H1 (cell line): ENCODE data around the gene PRKAG1. TPM values are rescaled to one million over a fixed set of nuclear protein-coding genes. Genes with fewer than 3 reads are reported as not detected.

ENCODE experiments used
- CTCF ChIA-PET: fragments of 300-600 bp; sonication (Branson Sonifier 250); formaldehyde crosslinking; loops from one replicate; lab custom pipeline; 2021; ENCODE audit not compliant: partially characterized antibody; lab: Charles Lee
- POLR2A ChIA-PET: fragments of 300-600 bp; sonication (Branson Sonifier 250); formaldehyde crosslinking; loops from one replicate; lab custom pipeline; 2021; ENCODE audit warnings: inconsistent platforms; ENCODE audit not compliant: partially characterized antibody; lab: Charles Lee
- DNase-seq, 2 experiments: peaks; one replicate each; pipeline versions ENCODE4 v3.0.0 to v3.0.0-alpha.2; 2010 to 2022; ENCODE audit warnings: low spot score in 2 of 2, low read depth in 1 of 2, mixed read lengths in 1 of 2
- FAIRE-seq: peaks from 2 replicates; lab custom pipeline; 2011; peaks lifted over from hg19 to GRCh38; lab: Jason Lieb, UNC
- H2AFZ ChIP-seq: 2 replicates; pipeline ENCODE4 v1.8.1; 2012; ENCODE audit warnings: low read length, inconsistent platforms
- H2AK5ac ChIP-seq: 2 replicates; pipeline ENCODE4 v1.6.1; 2013; ENCODE audit warnings: low read depth, low read length
- H2BK120ac ChIP-seq: replicated peaks from 2 replicates; pipeline ENCODE3; 2013; ENCODE audit warnings: low read depth, low read length, inconsistent platforms
- H2BK12ac ChIP-seq: 2 replicates; pipeline ENCODE4 v1.6.1; 2013; ENCODE audit warnings: low read depth, low read length
- H2BK15ac ChIP-seq: 2 replicates; pipeline ENCODE4 v1.6.1; 2013; ENCODE audit warnings: low read length
- H2BK20ac ChIP-seq: 2 replicates; pipeline ENCODE4 v1.6.1; 2013; ENCODE audit warnings: low read length
- H2BK5ac ChIP-seq: 2 replicates; pipeline ENCODE4 v1.6.1; 2013; ENCODE audit warnings: low read depth, low read length
- H3K14ac ChIP-seq: 2 replicates; pipeline ENCODE4 v1.6.1; 2013; ENCODE audit warnings: inconsistent platforms; ENCODE audit not compliant: insufficient read length
- H3K18ac ChIP-seq: 2 replicates; pipeline ENCODE4 v1.6.1; 2013; ENCODE audit warnings: low read length; ENCODE audit errors: extremely low read depth
- H3K23ac ChIP-seq: 2 replicates; pipeline ENCODE4 v1.6.1; 2013; ENCODE audit warnings: inconsistent platforms; ENCODE audit not compliant: insufficient read length
- H3K23me2 ChIP-seq: 2 replicates; pipeline ENCODE4 v1.6.1; 2013; ENCODE audit warnings: low read depth, low read length
- H3K27ac ChIP-seq: 2 replicates; pipeline ENCODE4 v1.6.1; 2011; ENCODE audit warnings: low read depth, low read length, inconsistent platforms
- H3K27me3 ChIP-seq, 4 experiments: replicated peaks in 1 of 4; 1 replicate in 1 of 4; 2 replicates in 3 of 4; pipeline versions ENCODE4 v1.6.1 to v1.8.1; 2011 to 2013; ENCODE audit warnings: low read length in 3 of 4, mild to moderate bottlenecking in 3 of 4, inconsistent platforms in 2 of 4, mixed read lengths in 2 of 4, moderate library complexity in 1 of 4; ENCODE audit not compliant: control insufficient read depth in 3 of 4, insufficient read depth in 3 of 4; ENCODE audit errors: extremely low read depth in 1 of 4
- H3K36me3 ChIP-seq, 4 experiments: 2 replicates each; pipeline versions ENCODE4 v1.6.1 to v1.8.1; 2011 to 2013; ENCODE audit warnings: mild to moderate bottlenecking in 4 of 4, low read length in 3 of 4, moderate library complexity in 2 of 4, control low read depth in 1 of 4, inconsistent platforms in 1 of 4; ENCODE audit not compliant: insufficient read depth in 4 of 4, control insufficient read depth in 2 of 4
- H3K4ac ChIP-seq: replicated peaks from 2 replicates; pipeline ENCODE3; 2013; ENCODE audit warnings: low read length, low read depth, mixed read lengths, inconsistent platforms; ENCODE audit not compliant: insufficient read length
- H3K4me1 ChIP-seq, 4 experiments: replicated peaks in 1 of 4; 1 replicate in 1 of 4; 2 replicates in 3 of 4; pipeline versions ENCODE4 v1.6.1 to v1.8.1; 2011 to 2013; ENCODE audit warnings: low read length in 3 of 4, inconsistent platforms in 2 of 4, mixed read lengths in 1 of 4; ENCODE audit not compliant: insufficient read depth in 4 of 4, control insufficient read depth in 3 of 4
- H3K4me2 ChIP-seq, 2 experiments: 2 replicates each; pipeline versions ENCODE4 v1.6.1 to v1.8.1; 2011 to 2013; ENCODE audit warnings: low read depth in 2 of 2, low read length in 2 of 2, control low read depth in 1 of 2, inconsistent platforms in 1 of 2, mild to moderate bottlenecking in 1 of 2; ENCODE audit not compliant: insufficient read depth in 1 of 2
- H3K4me3 ChIP-seq, 4 experiments: fragments of 200-600, 300-600 bp in 1 of 4; sonication (generic), shearing (Covaris generic), sonication (Bioruptor Twin) in 1 of 4; 2 replicates each; pipeline versions ENCODE4 v1.5.1 to v1.8.1; 2011 to 2016; ENCODE audit warnings: low read length in 4 of 4, low read depth in 3 of 4, control low read depth in 2 of 4, inconsistent platforms in 2 of 4, mild to moderate bottlenecking in 2 of 4, mixed read lengths in 1 of 4, moderate library complexity in 1 of 4; ENCODE audit not compliant: insufficient read depth in 2 of 4; ENCODE audit errors: extremely low read depth in 1 of 4
- H3K56ac ChIP-seq: replicated peaks from 2 replicates; pipeline ENCODE3; 2013; ENCODE audit warnings: low read depth, mild to moderate bottlenecking, mixed read lengths, low read length, inconsistent platforms; ENCODE audit not compliant: insufficient read length
- H3K79me1 ChIP-seq: 2 replicates; pipeline ENCODE4 v1.6.1; 2013; ENCODE audit warnings: low read depth, low read length, control low read depth
- H3K79me2 ChIP-seq, 2 experiments: 2 replicates each; pipeline versions ENCODE4 v1.6.1 to v1.8.1; 2012 to 2013; ENCODE audit warnings: low read length in 2 of 2, mild to moderate bottlenecking in 2 of 2, inconsistent platforms in 1 of 2; ENCODE audit not compliant: insufficient read depth in 2 of 2, control insufficient read depth in 1 of 2
- H3K9ac ChIP-seq, 4 experiments: replicated peaks in 1 of 4; 1 replicate in 1 of 4; 2 replicates in 3 of 4; pipeline versions ENCODE4 v1.6.1 to v1.8.1; 2011 to 2013; ENCODE audit warnings: low read depth in 3 of 4, low read length in 3 of 4, control low read depth in 2 of 4, mild to moderate bottlenecking in 2 of 4, moderate library complexity in 2 of 4, inconsistent platforms in 1 of 4; ENCODE audit errors: extremely low read depth in 1 of 4
- H3K9me3 ChIP-seq, 2 experiments: 2 replicates each; pipeline versions ENCODE4 v1.6.1 to v1.8.1; 2012 to 2013; ENCODE audit warnings: mild to moderate bottlenecking in 2 of 2, moderate library complexity in 2 of 2, control low read depth in 1 of 2, inconsistent platforms in 1 of 2, low read depth in 1 of 2, low read length in 1 of 2, mixed read lengths in 1 of 2; ENCODE audit not compliant: insufficient read depth in 2 of 2
- H4K20me1 ChIP-seq, 2 experiments: replicated peaks in 1 of 2; 2 replicates each; pipeline versions ENCODE3 to v1.8.1; 2011 to 2013; ENCODE audit warnings: inconsistent platforms in 2 of 2, low read length in 2 of 2, mild to moderate bottlenecking in 1 of 2; ENCODE audit not compliant: insufficient read depth in 2 of 2, control insufficient read depth in 1 of 2
- H4K5ac ChIP-seq: 2 replicates; pipeline ENCODE4 v1.6.1; 2013; ENCODE audit warnings: low read length, low read depth, mixed read lengths, inconsistent platforms; ENCODE audit not compliant: insufficient read length
- H4K8ac ChIP-seq: 2 replicates; pipeline ENCODE4 v1.8.0; 2013; ENCODE audit warnings: mild to moderate bottlenecking, moderate library complexity, low read length, inconsistent platforms; ENCODE audit not compliant: insufficient read depth; ENCODE audit errors: extremely low read depth
- H4K91ac ChIP-seq: replicated peaks from 2 replicates; pipeline ENCODE3; 2013; ENCODE audit warnings: low read length, mixed read lengths, inconsistent platforms; ENCODE audit not compliant: insufficient read length
- ASH2L ChIP-seq: fragments of 200-600, 300-600 bp; sonication (generic); IDR thresholded peaks from one replicate; pipeline ENCODE4 v1.7.1; 2017; ENCODE audit warnings: low read length
- BRCA1 ChIP-seq: IDR thresholded peaks from 2 replicates; pipeline ENCODE4 v1.6.1; 2012; ENCODE audit warnings: low read depth, low read length, improper control_type of control experiment
- CREB1 ChIP-seq: IDR thresholded peaks from 2 replicates; pipeline ENCODE4 v1.6.1; 2012; ENCODE audit warnings: inconsistent platforms
- CTCF ChIP-seq, 3 experiments: IDR thresholded peaks; 1 replicate in 2 of 3; 2 replicates in 1 of 3; pipeline versions ENCODE4 v1.5.1 to v1.6.1; 2011; ENCODE audit warnings: low read length in 3 of 3, mild to moderate bottlenecking in 3 of 3, inconsistent platforms in 2 of 3, low read depth in 1 of 3, moderate library complexity in 1 of 3; ENCODE audit not compliant: insufficient read depth in 1 of 3; ENCODE audit errors: control extremely low read depth in 1 of 3
- RFX5 ChIP-seq: IDR thresholded peaks from 2 replicates; pipeline ENCODE4 v1.6.1; 2011; ENCODE audit warnings: low read depth, low read length, improper control_type of control experiment, borderline replicate concordance
- SAP30 ChIP-seq: fragments of 300-600 bp; sonication (generic); IDR thresholded peaks from 2 replicates; pipeline ENCODE4 v1.7.1; 2012; ENCODE audit warnings: low read length, moderate library complexity, mild to moderate bottlenecking, inconsistent platforms; ENCODE audit not compliant: insufficient read depth, insufficient replicate concordance
- TBP ChIP-seq: IDR thresholded peaks from 2 replicates; pipeline ENCODE4 v1.6.1; 2011; ENCODE audit warnings: low read depth, low read length, improper control_type of control experiment
- WGBS, 2 experiments: shearing (Covaris generic) in 1 of 2; methylation state at CpG; one replicate each; pipeline versions ENCODE4 v1.1.6 to v1.1.7; 2013 to 2015; ENCODE audit warnings: low lambda C conversion rate in 2 of 2, mixed read lengths in 2 of 2, inconsistent platforms in 1 of 2, low coverage in 1 of 2, missing lambda C conversion rate in 1 of 2; ENCODE audit not compliant: insufficient replicate concordance in 2 of 2, insufficient coverage in 1 of 2, insufficient read length in 1 of 2; ENCODE audit errors: extremely low coverage in 1 of 2, missing lambda C conversion rate in 1 of 2; 5-methylcytosine and 5-hydroxymethylcytosine counted together
- polyA plus RNA-seq, 7 experiments: library from polyadenylated mRNA; depleted of rRNA in 3 of 7; stranded (reverse) in 5 of 7; unstranded in 2 of 7; fragments of >200 nt in 5 of 7; fragments of 200-250 nt in 2 of 7; gene quantifications; 1 replicate in 5 of 7; 2 replicates in 1 of 7; 4 replicates in 1 of 7; pipeline versions ENCODE4 v1.2.1 to v1.2.3, GENCODE V29; 2011 to 2013; ENCODE audit warnings: missing spikeins in 2 of 7, mixed read lengths in 2 of 7
- total RNA-seq: library from RNA; stranded (reverse); fragmentation: NEBNext Ultra II Directional; extraction: Animal tissue kit (Norgen Biotek cat#: 25700); gene quantifications from 2 replicates; pipeline ENCODE4 v1.2.1, GENCODE V29; 2021

Gene PRKAG1
- total and polyA plus RNA-seq, 2 of the 8 experiments (the other 6 are each of a cell fraction or from before 2014, with no cell fraction given), result 38.6 to 57.5 TPM

GRCh38 chr12:49031573-49032161 lies 13.1 kb upstream of the PRKAG1 start:
- Histone ChIP-seq H4K5ac (no peak overlapping the region), H3K79me2 (no peaks in the 10 kb centered on the region), H4K20me1 (peaks cover 6% of the 10 kb centered on the region in 2 experiments), H2AFZ (no peak overlapping the region), H3K9me3 (no peaks in the 10 kb centered on the region), H2AK5ac (no peak overlapping the region), H2BK120ac (no peak overlapping the region), H3K36me3 (peaks cover 38 to 72% (median 66%) of the 10 kb centered on the region in 4 experiments), H3K23ac (no peak overlapping the region), H3K14ac (no peak overlapping the region), H3K4me2 (no peak overlapping the region), H3K56ac (no peak overlapping the region), H3K23me2 (no peaks in the 10 kb centered on the region), H3K4ac (no peak overlapping the region), H3K4me3 (no peak overlapping the region), H3K4me1 (no peaks in the 10 kb centered on the region), H4K91ac (no peak overlapping the region), H3K18ac (no peak overlapping the region), H4K8ac (peak overlapping the region; percentile 77), H2BK12ac (no peak overlapping the region), H3K27me3 (no peaks in the 10 kb centered on the region), H2BK20ac (no peak overlapping the region), H3K27ac (no peak overlapping the region), H2BK5ac (no peak overlapping the region), H3K79me1 (no peaks in the 10 kb centered on the region; the same call in 1 of the 2 replicates), H2BK15ac (no peak overlapping the region), H3K9ac (no peak overlapping the region)
- TF ChIP-seq CTCF (IDR thresholded peaks at IDR 0.05; ENCODE audit: control extremely low read depth in 1 of 3, insufficient read depth in 1 of 3, low read depth in 1 of 3, low read length in 3 of 3) (no peak), CREB1 (no peak), RFX5 (no peak), TBP (no peak), BRCA1 (no peak), SAP30 (no peak), ASH2L (no peak)
- ChIA-PET CTCF (interaction anchor here (0.6 to 12.2 kb wide), 4 partner anchors 9 to 648 kb away, joined by 3 to 126 read pairs (median 28); no protein-coding TSS in a partner anchor), POLR2A (interaction anchor here (0.6 to 22.2 kb wide), 8 partner anchors 2 to 1227 kb away, joined by 3 to 339 read pairs (median 4); partner anchors contain the start of gene KMT2D)
- DNase-seq, result no peak
- FAIRE-seq, result no peak
- 93% methylated on average over 8 of the region's 8 CpGs; no CpG with 5 or more reads in 1 of the 2 experiments for WGBS, 2 experiments
